HCT116 (cell line): ENCODE results near the gene STIM2. TPM values are rescaled to one million over a fixed set of nuclear protein-coding genes. Genes with fewer than 3 reads are reported as not detected.

Source experiments
- ATAC-seq: fragments of 200-7000 bp; cut with Tn5 transposase; 2 replicates; pipeline ENCODE4 v1.9.1; 2020; ENCODE audit warnings: mild to moderate bottlenecking, moderate library complexity
- BruUV-seq: library from RNA; stranded (reverse); fragments of 400-500 nt; replicated peaks from 2 replicates; lab custom pipeline; 2021; lab: Mats Ljungman, UMichigan
- CTCF ChIA-PET: fragments of 300-600 bp; sonication (Branson Sonifier 250); formaldehyde crosslinking; loops from one replicate; lab custom pipeline; 2021; ENCODE audit warnings: antibody characterized with exemption; lab: Charles Lee
- POLR2A ChIA-PET: fragments of 300-600, 350-600 bp; sonication (Branson Sonifier 250); formaldehyde crosslinking; loops from one replicate; lab custom pipeline; 2021; ENCODE audit warnings: antibody characterized with exemption; lab: Charles Lee
- RAD21 ChIA-PET, 2 experiments: fragments of 300-600 bp; sonication (Branson Sonifier 250); formaldehyde crosslinking; loops; one replicate each; lab custom pipeline; 2023; ENCODE audit warnings: low total read pairs in 2 of 2; ENCODE audit not compliant: uncharacterized antibody in 2 of 2, unreplicated experiment in 2 of 2, low non-redundant PET in 1 of 2; lab: Charles Lee
- DNase-seq: peaks from one replicate; pipeline ENCODE4 v3.0.0-alpha.2; 2010; ENCODE audit warnings: low read depth, low spot score
- H2AFZ ChIP-seq: fragments of 200-600 bp; shearing (Covaris generic), sonication (generic); 2 replicates; pipeline ENCODE4 v1.6.1; 2017; ENCODE audit warnings: low read depth, mixed run types, mixed read lengths, antibody characterized with exemption, low read length; ENCODE audit not compliant: poor library complexity, severe bottlenecking
- H3K27ac ChIP-seq: 2 replicates; pipeline ENCODE4 v1.5.1; 2012; ENCODE audit warnings: low read depth, low read length
- H3K27me3 ChIP-seq: fragments of 200-600 bp; sonication (generic); 2 replicates; pipeline ENCODE4 v1.6.1; 2016; ENCODE audit warnings: mixed run types, low read length, mixed read lengths; ENCODE audit not compliant: insufficient read depth
- H3K36me3 ChIP-seq, 2 experiments: fragments of 200-500 bp in 1 of 2; fragments of 200-600 bp in 1 of 2; sonication (Bioruptor generic) in 1 of 2; sonication (generic) in 1 of 2; 2 replicates each; pipeline versions ENCODE4 v1.5.1 to v1.6.1; 2014 to 2016; ENCODE audit warnings: low read length in 2 of 2, inconsistent platforms in 1 of 2, mixed read lengths in 1 of 2, mixed run types in 1 of 2; ENCODE audit not compliant: insufficient read depth in 2 of 2, control insufficient read depth in 1 of 2
- H3K4me1 ChIP-seq, 2 experiments: fragments of 200-600 bp in 1 of 2; sonication (generic) in 1 of 2; 2 replicates each; pipeline versions ENCODE4 v1.5.1 to v1.6.1; 2012 to 2017; ENCODE audit warnings: low read length in 2 of 2, inconsistent platforms in 1 of 2, mild to moderate bottlenecking in 1 of 2, mixed read lengths in 1 of 2, mixed run types in 1 of 2, moderate library complexity in 1 of 2; ENCODE audit not compliant: insufficient read depth in 2 of 2, control insufficient read depth in 1 of 2
- H3K4me2 ChIP-seq: fragments of 200-600 bp; sonication (generic); 2 replicates; pipeline ENCODE4 v1.6.1; 2017; ENCODE audit warnings: mixed run types, low read length, mixed read lengths
- H3K4me3 ChIP-seq, 2 experiments: fragments of 200-600 bp in 1 of 2; sonication (generic) in 1 of 2; replicated peaks in 1 of 2; 2 replicates each; pipeline ENCODE4 v1.5.1; 2011 to 2016; ENCODE audit warnings: low read length in 2 of 2, control low read depth in 1 of 2, low read depth in 1 of 2, mild to moderate bottlenecking in 1 of 2, mixed read lengths in 1 of 2, mixed run types in 1 of 2
- H3K79me2 ChIP-seq: fragments of 200-600 bp; sonication (generic); 2 replicates; pipeline ENCODE4 v1.6.1; 2017; ENCODE audit warnings: mild to moderate bottlenecking, mixed run types, low read length, moderate library complexity, mixed read lengths; ENCODE audit not compliant: insufficient read depth
- H3K9ac ChIP-seq: fragments of 200-600 bp; sonication (generic); 2 replicates; pipeline ENCODE4 v1.6.1; 2016; ENCODE audit warnings: low read length, mixed read lengths
- H3K9me2 ChIP-seq: fragments of 200-600 bp; sonication (generic), shearing (Covaris generic); 2 replicates; pipeline ENCODE4 v1.6.1; 2017; ENCODE audit warnings: mixed run types, mild to moderate bottlenecking, moderate library complexity; ENCODE audit not compliant: insufficient read depth
- H3K9me3 ChIP-seq, 2 experiments: fragments of 200-500 bp in 1 of 2; fragments of 200-600 bp in 1 of 2; sonication (Bioruptor generic) in 1 of 2; sonication (generic) in 1 of 2; 2 replicates each; pipeline ENCODE4 v1.6.1; 2014 to 2017; ENCODE audit warnings: low read length in 2 of 2, mixed read lengths in 2 of 2, inconsistent platforms in 1 of 2, low read depth in 1 of 2, mild to moderate bottlenecking in 1 of 2, mixed run types in 1 of 2, moderate library complexity in 1 of 2; ENCODE audit not compliant: control insufficient read depth in 1 of 2, insufficient read depth in 1 of 2
- H4K20me1 ChIP-seq: fragments of 200-600 bp; sonication (generic), shearing (Covaris generic); 2 replicates; pipeline ENCODE4 v1.6.1; 2017; ENCODE audit warnings: mixed run types, mild to moderate bottlenecking, moderate library complexity; ENCODE audit not compliant: insufficient read depth
- ATF3 ChIP-seq: IDR thresholded peaks from 2 replicates; pipeline ENCODE4 v1.6.1; 2012
- CBX3 ChIP-seq: IDR thresholded peaks from 2 replicates; pipeline ENCODE4 v1.6.1; 2012; ENCODE audit warnings: low read depth
- CEBPB ChIP-seq: IDR thresholded peaks from 2 replicates; pipeline ENCODE4 v1.6.1; 2012; ENCODE audit warnings: low read depth
- EGR1 ChIP-seq: IDR thresholded peaks from 2 replicates; pipeline ENCODE4 v1.6.1; 2012; ENCODE audit warnings: low read depth
- FOSL1 ChIP-seq: IDR thresholded peaks from 2 replicates; pipeline ENCODE4 v1.6.1; 2012; ENCODE audit warnings: low read depth
- JUND ChIP-seq: IDR thresholded peaks from 2 replicates; pipeline ENCODE4 v1.6.1; 2012
- MAX ChIP-seq: IDR thresholded peaks from 2 replicates; pipeline ENCODE4 v1.6.1; 2012
- POLR2A ChIP-seq: IDR thresholded peaks from 2 replicates; pipeline ENCODE4 v1.7.0; 2011; ENCODE audit warnings: borderline replicate concordance; ENCODE audit not compliant: insufficient read depth, insufficient read length; ENCODE audit errors: extremely low read depth
- POLR2AphosphoS5 ChIP-seq: IDR thresholded peaks from 2 replicates; pipeline ENCODE4 v1.6.1; 2011; ENCODE audit warnings: mild to moderate bottlenecking, low read depth, low read length, moderate library complexity
- RAD21 ChIP-seq: IDR thresholded peaks from 2 replicates; pipeline ENCODE4 v1.6.1; 2012; ENCODE audit warnings: low read depth, mild to moderate bottlenecking
- REST ChIP-seq: IDR thresholded peaks from 2 replicates; pipeline ENCODE4 v1.6.1; 2012; ENCODE audit warnings: low read depth
- SIN3A ChIP-seq: IDR thresholded peaks from 2 replicates; pipeline ENCODE4 v1.6.1; 2012; ENCODE audit warnings: low read depth
- SP1 ChIP-seq: IDR thresholded peaks from 2 replicates; pipeline ENCODE4 v1.6.1; 2012; ENCODE audit warnings: low read depth
- SRF ChIP-seq: IDR thresholded peaks from 2 replicates; pipeline ENCODE4 v1.6.1; 2012; ENCODE audit warnings: low read depth
- TCF7L2 ChIP-seq: IDR thresholded peaks from 2 replicates; pipeline ENCODE4 v1.7.0; 2011; ENCODE audit warnings: borderline replicate concordance, inconsistent platforms; ENCODE audit not compliant: insufficient read depth, insufficient read length; ENCODE audit errors: extremely low read depth
- YY1 ChIP-seq: IDR thresholded peaks from 2 replicates; pipeline ENCODE4 v1.6.1; 2011; ENCODE audit warnings: low read length, low read depth, moderate library complexity, mild to moderate bottlenecking; ENCODE audit not compliant: insufficient replicate concordance; ENCODE audit errors: extremely low read depth
- ZBTB33 ChIP-seq: IDR thresholded peaks from 2 replicates; pipeline ENCODE4 v1.6.1; 2011; ENCODE audit warnings: mild to moderate bottlenecking, low read length, moderate library complexity; ENCODE audit not compliant: insufficient replicate concordance; ENCODE audit errors: extremely low read depth
- ZFX ChIP-seq: fragments of 450-650 bp; IDR thresholded peaks from 2 replicates; pipeline ENCODE4 v1.6.1; 2017
- ZNF274 ChIP-seq: fragments of 200-500 bp; sonication (Bioruptor generic); IDR thresholded peaks from 2 replicates; pipeline ENCODE4 v1.6.1; 2014; ENCODE audit warnings: mild to moderate bottlenecking, low read depth, low read length, inconsistent platforms
- intact Hi-C: fragments of 100-400 bp; cut with micrococcal nuclease; formaldehyde crosslinking; loops from 2 replicates; pipeline ENCODE4 v1.10.0; 2022
- total RNA-seq: library from RNA; stranded (reverse); gene quantifications from one replicate; pipeline ENCODE4 v1.2.1, GENCODE V29; 2021; ENCODE audit not compliant: unreplicated experiment

The STIM2 gene
- total RNA-seq, 1 experiment from 2014 or later: 65.9 TPM

- Histone ChIP-seq H3K4me1 (peaks cover 3 to 13% of the 10 kb centered on the region in 2 experiments; a peak in 2 of 4 replicates), H3K9me3 (no peaks in the 10 kb centered on the region), H3K27ac (no peak overlapping the region), H3K4me3 (no peak overlapping the region), H4K20me1 (no peaks in the 10 kb centered on the region), H3K79me2 (no peaks in the 10 kb centered on the region), H2AFZ (no peak overlapping the region), H3K27me3 (no peaks in the 10 kb centered on the region), H3K9me2 (no peaks in the 10 kb centered on the region), H3K9ac (no peak overlapping the region), H3K4me2 (no peak overlapping the region), H3K36me3 (no peaks in the 10 kb centered on the region)
- TF ChIP-seq MAX: no peak
- no peak for TF ChIP-seq RAD21
- TF ChIP-seq TCF7L2: no peak
- no peak for TF ChIP-seq ATF3
- no peak for TF ChIP-seq ZBTB33
- no peak for TF ChIP-seq ZNF274
- TF ChIP-seq POLR2A: no peak
- TF ChIP-seq EGR1: no peak
- TF ChIP-seq REST: no peak
- no peak for TF ChIP-seq YY1
- TF ChIP-seq FOSL1: no peak
- TF ChIP-seq SP1: no peak
- TF ChIP-seq SRF: no peak
- TF ChIP-seq POLR2AphosphoS5: no peak
- TF ChIP-seq CEBPB: no peak
- TF ChIP-seq JUND: no peak
- TF ChIP-seq SIN3A: no peak
- no peak for TF ChIP-seq ZFX
- no peak for TF ChIP-seq CBX3
- ATAC-seq: no peak
- intact Hi-C loops: no loop called here
- CTCF ChIA-PET: no interaction called here
- POLR2A ChIA-PET: interaction anchor here (1.9 kb wide), 1 partner anchor 12 kb away, joined by 4 read pairs; no protein-coding TSS in a partner anchor
- DNase-seq: no peak
- no TSS peak for BruUV-seq
- RAD21 ChIA-PET: no interaction called here
Measured at GRCh38 chr4:26993539-26993938, 132.9 kb downstream of the STIM2 start.
